ENCODE data around the gene HBZ.

- TF ChIP-seq CTCF (IDR thresholded peaks at IDR 0.05), result no peak
- no peak for TF ChIP-seq POLR2A (IDR thresholded peaks at IDR 0.05)
These were observed 41.0 kb downstream of the HBZ start for GRCh38 chr16:193441-193840.
